Mononuclear cell (primary cell): Measurements from ENCODE around the gene PRSS38. TPM values are rescaled to one million over a fixed set of nuclear protein-coding genes. Genes with fewer than 3 reads are reported as not detected.
"Not testable (repeated sequence)": the region's sequence is repeated elsewhere in the genome, so short reads cannot be mapped to it uniquely, and the experiment has no call there.

Experiments used
- H3K27me3 ChIP-seq: 2 replicates; pipeline ENCODE4 v1.6.0; 2011; ENCODE audit warnings: low read length, control low read depth; ENCODE audit not compliant: insufficient read depth
- H3K4me1 ChIP-seq: 2 replicates; pipeline ENCODE4 v1.5.1; 2011; ENCODE audit warnings: mild to moderate bottlenecking, low read length, control low read depth; ENCODE audit not compliant: insufficient read depth
- H3K4me3 ChIP-seq: 2 replicates; pipeline ENCODE4 v1.5.1; 2011; ENCODE audit warnings: mild to moderate bottlenecking, low read length, moderate library complexity
- H3K9me3 ChIP-seq: 2 replicates; pipeline ENCODE4 v1.5.1; 2011; ENCODE audit warnings: low read depth, mild to moderate bottlenecking, control low read depth, low read length
- total RNA-seq: library from RNA; depleted of rRNA; stranded (reverse); fragments of >200 nt; gene quantifications from one replicate; pipeline ENCODE4 v1.2.3, GENCODE V29; 2012

The PRSS38 gene
- total RNA-seq, 1 donor: not detected

- no peaks in the 10 kb centered on the region for H3K27me3 ChIP-seq
- H3K4me3 ChIP-seq: no peak overlapping the region
- H3K4me1 ChIP-seq: no peaks in the 10 kb centered on the region
- no peaks in the 10 kb centered on the region for H3K9me3 ChIP-seq
Measured at GRCh38 chr1:227838181-227838580, 22.7 kb downstream of the PRSS38 start.

- Histone ChIP-seq H3K27me3 (no peaks in the 10 kb centered on the region), H3K4me3 (no peak overlapping the region), H3K9me3 (no peaks in the 10 kb centered on the region), H3K4me1 (no peaks in the 10 kb centered on the region)
Measured at GRCh38 chr1:227841096-227841495, 25.6 kb downstream of the PRSS38 start.

- no peaks in the 10 kb centered on the region for H3K9me3 ChIP-seq
- no peaks in the 10 kb centered on the region for H3K27me3 ChIP-seq
- H3K4me3 ChIP-seq: no peak overlapping the region
- no peaks in the 10 kb centered on the region for H3K4me1 ChIP-seq
Measured at GRCh38 chr1:227844320-227845146, 29.1 kb downstream of the PRSS38 start.

- Histone ChIP-seq H3K4me3 (no peak overlapping the region), H3K4me1 (no peaks in the 10 kb centered on the region), H3K27me3 (no peaks in the 10 kb centered on the region), H3K9me3 (no peaks in the 10 kb centered on the region)
Measured at GRCh38 chr1:227845147-227845458, 29.6 kb downstream of the PRSS38 start.

- H3K4me1 ChIP-seq: no peaks in the 10 kb centered on the region
- H3K27me3 ChIP-seq: no peaks in the 10 kb centered on the region
- no peak overlapping the region for H3K4me3 ChIP-seq
- H3K9me3 ChIP-seq: no peaks in the 10 kb centered on the region
Measured at GRCh38 chr1:227845519-227845918, 30.0 kb downstream of the PRSS38 start.

GRCh38 chr1:227846265-227846858 is 30.9 kb downstream of the PRSS38 start:
- Histone ChIP-seq H3K27me3 (no peaks in the 10 kb centered on the region), H3K4me3 (no peak overlapping the region), H3K9me3 (no peaks in the 10 kb centered on the region), H3K4me1 (no peaks in the 10 kb centered on the region)

- H3K27me3 ChIP-seq, H3K4me1 ChIP-seq, H3K9me3 ChIP-seq, H3K4me3 ChIP-seq: not testable (repeated sequence)
Measured at GRCh38 chr1:227847046-227847445, 31.6 kb downstream of the PRSS38 start.

GRCh38 chr1:227848430-227848932 is 33.0 kb downstream of the PRSS38 start:
- no peak overlapping the region for H3K4me3 ChIP-seq
- no peaks in the 10 kb centered on the region for H3K9me3 ChIP-seq
- no peaks in the 10 kb centered on the region for H3K27me3 ChIP-seq
- H3K4me1 ChIP-seq: no peaks in the 10 kb centered on the region

GRCh38 chr1:227849251-227849650 is 33.8 kb downstream of the PRSS38 start:
- Histone ChIP-seq H3K27me3 (no peaks in the 10 kb centered on the region), H3K9me3 (no peaks in the 10 kb centered on the region), H3K4me1 (no peaks in the 10 kb centered on the region), H3K4me3 (no peak overlapping the region)

GRCh38 chr1:227854189-227854588 is 38.7 kb downstream of the PRSS38 start:
- Histone ChIP-seq H3K27me3 (no peaks in the 10 kb centered on the region), H3K9me3 (no peaks in the 10 kb centered on the region), H3K4me3 (no peak overlapping the region), H3K4me1 (no peaks in the 10 kb centered on the region)

- H3K4me1 ChIP-seq: no peaks in the 10 kb centered on the region
- H3K9me3 ChIP-seq: no peaks in the 10 kb centered on the region
- no peak overlapping the region for H3K4me3 ChIP-seq
- no peaks in the 10 kb centered on the region for H3K27me3 ChIP-seq
Measured at GRCh38 chr1:227855687-227856086, 40.2 kb downstream of the PRSS38 start.

GRCh38 chr1:227856147-227856858 is 40.8 kb downstream of the PRSS38 start:
- Histone ChIP-seq H3K4me3 (no peak overlapping the region), H3K4me1 (no peaks in the 10 kb centered on the region), H3K27me3 (no peaks in the 10 kb centered on the region), H3K9me3 (no peaks in the 10 kb centered on the region)

- H3K27me3 ChIP-seq: no peaks in the 10 kb centered on the region
- peaks cover 8% of the 10 kb centered on the region for H3K4me1 ChIP-seq
- H3K9me3 ChIP-seq: peaks cover 8% of the 10 kb centered on the region
- H3K4me3 ChIP-seq: no peak overlapping the region
Measured at GRCh38 chr1:227864882-227865281, 49.4 kb downstream of the PRSS38 start.

GRCh38 chr1:227869279-227869842 is 53.9 kb downstream of the PRSS38 start:
- Histone ChIP-seq H3K27me3 (no peaks in the 10 kb centered on the region), H3K4me1 (peaks cover 16% of the 10 kb centered on the region), H3K9me3 (peaks cover 8% of the 10 kb centered on the region), H3K4me3 (no peak overlapping the region)

GRCh38 chr1:227869851-227870305 is 54.4 kb downstream of the PRSS38 start:
- Histone ChIP-seq H3K4me3 (no peak overlapping the region), H3K4me1 (peaks cover 16% of the 10 kb centered on the region), H3K27me3 (no peaks in the 10 kb centered on the region), H3K9me3 (peaks cover 3% of the 10 kb centered on the region)
